IMR-90 (cell line): Measurements from ENCODE around the gene ERCC1. TPM values are rescaled to one million over a fixed set of nuclear protein-coding genes. Genes with fewer than 3 reads are reported as not detected.

ENCODE experiments used
- SMC3 ChIP-seq: fragments of 150-350 bp; IDR thresholded peaks from 2 replicates; pipeline ENCODE4 v1.6.1; 2016; ENCODE audit warnings: low read depth, mild to moderate bottlenecking, antibody characterized with exemption, low read length, moderate library complexity
- polyA plus RNA-seq, 3 experiments: library from polyadenylated mRNA; depleted of rRNA; stranded (reverse); fragments of >200 nt; gene quantifications; 2 replicates each; pipeline ENCODE4 v1.2.3, GENCODE V29; 2012; ENCODE audit warnings: low replicate concordance in 1 of 3
- total RNA-seq: library from RNA; depleted of rRNA; stranded (reverse); fragments of >200 nt; gene quantifications from 2 replicates; pipeline ENCODE4 v1.2.3, GENCODE V29; 2012
- TF ChIP-seq, protein P1 (sequence below): fragments of 150-350 bp; IDR thresholded peaks from 2 replicates; pipeline ENCODE4 v1.6.1; 2016; ENCODE audit warnings: low read depth, mild to moderate bottlenecking, low read length, moderate library complexity, borderline replicate concordance

ERCC1 gene
- total and polyA plus RNA-seq, 2 of the 4 experiments (the other 2 are of a cell fraction): 84.2 to 132 TPM

DNA sequence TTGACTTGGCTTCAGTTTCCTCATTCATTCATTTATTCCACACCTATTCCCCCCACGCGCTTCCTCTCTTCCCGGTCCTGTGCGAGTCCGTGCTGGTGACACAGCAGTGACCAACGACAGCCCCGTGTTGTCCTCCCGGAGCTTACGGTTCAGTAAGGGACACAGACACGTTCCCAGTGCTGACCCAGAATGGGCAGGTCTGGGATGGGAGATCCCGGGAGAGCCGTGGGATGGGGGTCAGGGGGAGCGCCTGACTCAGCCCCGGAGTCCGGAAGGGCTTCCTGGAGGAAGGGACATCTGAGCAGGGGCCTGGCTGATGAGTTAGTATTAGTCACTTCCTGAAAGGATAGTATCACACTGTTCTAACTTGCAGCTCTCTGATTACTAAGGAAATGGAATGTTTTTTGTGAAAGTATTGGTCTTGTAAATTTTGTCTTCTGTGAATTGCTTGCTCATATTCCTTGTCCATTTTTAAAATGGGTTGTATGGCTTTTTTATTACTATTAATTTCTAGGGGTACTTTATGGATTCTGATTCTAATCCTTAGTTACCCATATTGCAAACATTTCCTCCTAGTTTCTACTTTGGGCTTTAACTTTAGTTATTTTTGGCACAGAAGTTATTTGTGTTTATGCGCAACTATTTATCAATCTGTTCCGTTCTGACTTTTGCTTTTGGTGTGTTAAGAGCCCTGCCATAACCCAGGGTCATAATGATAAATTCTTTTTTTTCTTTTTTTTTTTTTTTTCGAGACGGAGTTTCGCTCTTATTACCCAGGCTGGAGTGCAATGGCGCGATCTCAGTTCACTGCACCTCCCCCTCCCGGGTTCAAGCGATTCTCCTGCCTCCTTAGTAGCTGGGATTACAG lies 708 bp upstream of the ERCC1 start (continued):
- TF ChIP-seq, protein P1, sequence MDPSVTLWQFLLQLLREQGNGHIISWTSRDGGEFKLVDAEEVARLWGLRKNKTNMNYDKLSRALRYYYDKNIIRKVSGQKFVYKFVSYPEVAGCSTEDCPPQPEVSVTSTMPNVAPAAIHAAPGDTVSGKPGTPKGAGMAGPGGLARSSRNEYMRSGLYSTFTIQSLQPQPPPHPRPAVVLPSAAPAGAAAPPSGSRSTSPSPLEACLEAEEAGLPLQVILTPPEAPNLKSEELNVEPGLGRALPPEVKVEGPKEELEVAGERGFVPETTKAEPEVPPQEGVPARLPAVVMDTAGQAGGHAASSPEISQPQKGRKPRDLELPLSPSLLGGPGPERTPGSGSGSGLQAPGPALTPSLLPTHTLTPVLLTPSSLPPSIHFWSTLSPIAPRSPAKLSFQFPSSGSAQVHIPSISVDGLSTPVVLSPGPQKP: no peak
- no peak for TF ChIP-seq SMC3
